Measurements from ENCODE around the gene CMTM8. TPM values are rescaled to one million over a fixed set of nuclear protein-coding genes. Genes with fewer than 3 reads are reported as not detected.

Gene CMTM8
- total RNA-seq, 2 donors from 2014 or later: 2.8 to 3.2 TPM

GRCh38 chr3:32354362-32354778 lies 115.9 kb downstream of the CMTM8 start:
- DNase-seq (ENCODE audit: low spot score): no peak
- intact Hi-C loops (cut with DNase I): no loop called here

GRCh38 chr3:32355751-32356291 lies 117.3 kb downstream of the CMTM8 start:
- DNase-seq (ENCODE audit: low spot score): no peak
- intact Hi-C loops (cut with DNase I): no loop called here

- intact Hi-C loops (cut with DNase I): no loop called here
These were observed 121.4 kb downstream of the CMTM8 start for GRCh38 chr3:32359766-32360492.

GRCh38 chr3:32360493-32360827 lies 122.0 kb downstream of the CMTM8 start:
- no peak for DNase-seq (ENCODE audit: low spot score)
- intact Hi-C loops (cut with DNase I): no loop called here

More at GRCh38 chr3:32359766-32360492, 121.4 kb downstream of the CMTM8 start:
- DNase-seq (ENCODE audit: low spot score): no peak

GRCh38 chr3:32366638-32367397 lies 128.3 kb downstream of the CMTM8 start:
- intact Hi-C loops (cut with DNase I): no loop called here
- DNase-seq (ENCODE audit: low spot score): no peak

GRCh38 chr3:32367442-32367841 lies 129.0 kb downstream of the CMTM8 start:
- DNase-seq (ENCODE audit: low spot score): no peak
- intact Hi-C loops (cut with DNase I): no loop called here

- no peak for DNase-seq (ENCODE audit: low spot score)
- intact Hi-C loops (cut with DNase I): loop anchor here in 1 of 2 donors (10.0 kb wide), 1 partner anchor 103 kb away; no protein-coding TSS in a partner anchor
These were observed 133.2 kb downstream of the CMTM8 start for GRCh38 chr3:32371461-32372212.

- DNase-seq (ENCODE audit: low spot score): no peak
- intact Hi-C loops (cut with DNase I): loop anchor here in 1 of 2 donors (10.0 kb wide), 1 partner anchor 103 kb away; no protein-coding TSS in a partner anchor
These were observed 133.7 kb downstream of the CMTM8 start for GRCh38 chr3:32372213-32372490.

- intact Hi-C loops (cut with DNase I): loop anchor here in 1 of 2 donors (10.0 kb wide), 1 partner anchor 102 kb away; no protein-coding TSS in a partner anchor
These were observed 134.8 kb downstream of the CMTM8 start for GRCh38 chr3:32373276-32373675.

GRCh38 chr3:32373844-32374243 lies 135.4 kb downstream of the CMTM8 start:
- intact Hi-C loops (cut with DNase I): loop anchor here in 1 of 2 donors (10.0 kb wide), 1 partner anchor 101 kb away; no protein-coding TSS in a partner anchor
- DNase-seq (ENCODE audit: low spot score): no peak

More at GRCh38 chr3:32373276-32373675, 134.8 kb downstream of the CMTM8 start:
- DNase-seq (ENCODE audit: low spot score): no peak

GRCh38 chr3:32374788-32375595 lies 136.5 kb downstream of the CMTM8 start:
- DNase-seq (ENCODE audit: low spot score): no peak
- intact Hi-C loops (cut with DNase I): loop anchor here (5.0 to 10.0 kb wide), 2 partner anchors 92 to 100 kb away; no protein-coding TSS in a partner anchor

- intact Hi-C loops (cut with DNase I): loop anchor here (5.0 to 10.0 kb wide), 2 partner anchors 92 to 99 kb away; no protein-coding TSS in a partner anchor
- DNase-seq (ENCODE audit: low spot score): no peak
These were observed 137.1 kb downstream of the CMTM8 start for GRCh38 chr3:32375596-32375930.

GRCh38 chr3:32376115-32376514 lies 137.6 kb downstream of the CMTM8 start:
- intact Hi-C loops (cut with DNase I): loop anchor here (5.0 to 10.0 kb wide), 2 partner anchors 91 to 99 kb away; no protein-coding TSS in a partner anchor
- no peak for DNase-seq (ENCODE audit: low spot score)

GRCh38 chr3:32379831-32380500 lies 141.5 kb downstream of the CMTM8 start:
- intact Hi-C loops (cut with DNase I): loop anchor here (5.0 to 10.0 kb wide), 2 partner anchors 87 to 95 kb away; no protein-coding TSS in a partner anchor
- DNase-seq (ENCODE audit: low spot score): no peak

GRCh38 chr3:32381922-32382321 lies 143.4 kb downstream of the CMTM8 start:
- intact Hi-C loops (cut with DNase I): no loop called here
- no peak for DNase-seq (ENCODE audit: low spot score)

- intact Hi-C loops (cut with DNase I): no loop called here
- DNase-seq (ENCODE audit: low spot score): no peak
These were observed 144.7 kb downstream of the CMTM8 start for GRCh38 chr3:32383136-32383711.

- no peak for DNase-seq (ENCODE audit: low spot score)
- intact Hi-C loops (cut with DNase I): no loop called here
These were observed 146.5 kb downstream of the CMTM8 start for GRCh38 chr3:32384938-32385337.

GRCh38 chr3:32387512-32387911 lies 149.0 kb downstream of the CMTM8 start:
- no peak for DNase-seq (ENCODE audit: low spot score)
- intact Hi-C loops (cut with DNase I): no loop called here
